Stomach smooth muscle (tissue), 2 donors: ENCODE results near the gene FRS3.
A peak's percentile ranks its signal among the peaks of the same experiment; 100 is the strongest.

ENCODE experiments used
- H3K27ac ChIP-seq: one replicate; pipeline ENCODE4 v1.7.0; 2013; ENCODE audit warnings: mild to moderate bottlenecking, low read length, inconsistent platforms
- H3K27me3 ChIP-seq, 2 donors: one replicate each; pipeline ENCODE4 v1.7.0; 2013; ENCODE audit warnings: low read length in 2 of 2; ENCODE audit not compliant: insufficient read depth in 2 of 2, control insufficient read depth in 1 of 2
- H3K36me3 ChIP-seq, 2 donors: one replicate each; pipeline ENCODE4 v1.7.0; 2013; ENCODE audit warnings: low read length in 2 of 2; ENCODE audit not compliant: control insufficient read depth in 2 of 2, insufficient read depth in 2 of 2
- H3K4me1 ChIP-seq: one replicate; pipeline ENCODE4 v1.7.0; 2013; ENCODE audit warnings: low read length; ENCODE audit not compliant: control insufficient read depth, insufficient read depth
- H3K4me3 ChIP-seq, 2 donors: one replicate each; pipeline ENCODE4 v1.7.0; 2013; ENCODE audit warnings: low read length in 2 of 2
- H3K9ac ChIP-seq, 2 donors: one replicate each; pipeline ENCODE4 v1.7.0; 2013; ENCODE audit warnings: low read length in 2 of 2, mild to moderate bottlenecking in 1 of 2
- H3K9me3 ChIP-seq, 2 donors: one replicate each; pipeline ENCODE4 v1.7.0; 2013; ENCODE audit warnings: low read length in 2 of 2; ENCODE audit not compliant: control insufficient read depth in 2 of 2
- donor health status: healthy.
- donor health status: Pancreatic carcinoma.

Gene FRS3, protein sequence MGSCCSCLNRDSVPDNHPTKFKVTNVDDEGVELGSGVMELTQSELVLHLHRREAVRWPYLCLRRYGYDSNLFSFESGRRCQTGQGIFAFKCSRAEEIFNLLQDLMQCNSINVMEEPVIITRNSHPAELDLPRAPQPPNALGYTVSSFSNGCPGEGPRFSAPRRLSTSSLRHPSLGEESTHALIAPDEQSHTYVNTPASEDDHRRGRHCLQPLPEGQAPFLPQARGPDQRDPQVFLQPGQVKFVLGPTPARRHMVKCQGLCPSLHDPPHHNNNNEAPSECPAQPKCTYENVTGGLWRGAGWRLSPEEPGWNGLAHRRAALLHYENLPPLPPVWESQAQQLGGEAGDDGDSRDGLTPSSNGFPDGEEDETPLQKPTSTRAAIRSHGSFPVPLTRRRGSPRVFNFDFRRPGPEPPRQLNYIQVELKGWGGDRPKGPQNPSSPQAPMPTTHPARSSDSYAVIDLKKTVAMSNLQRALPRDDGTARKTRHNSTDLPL

DNA sequence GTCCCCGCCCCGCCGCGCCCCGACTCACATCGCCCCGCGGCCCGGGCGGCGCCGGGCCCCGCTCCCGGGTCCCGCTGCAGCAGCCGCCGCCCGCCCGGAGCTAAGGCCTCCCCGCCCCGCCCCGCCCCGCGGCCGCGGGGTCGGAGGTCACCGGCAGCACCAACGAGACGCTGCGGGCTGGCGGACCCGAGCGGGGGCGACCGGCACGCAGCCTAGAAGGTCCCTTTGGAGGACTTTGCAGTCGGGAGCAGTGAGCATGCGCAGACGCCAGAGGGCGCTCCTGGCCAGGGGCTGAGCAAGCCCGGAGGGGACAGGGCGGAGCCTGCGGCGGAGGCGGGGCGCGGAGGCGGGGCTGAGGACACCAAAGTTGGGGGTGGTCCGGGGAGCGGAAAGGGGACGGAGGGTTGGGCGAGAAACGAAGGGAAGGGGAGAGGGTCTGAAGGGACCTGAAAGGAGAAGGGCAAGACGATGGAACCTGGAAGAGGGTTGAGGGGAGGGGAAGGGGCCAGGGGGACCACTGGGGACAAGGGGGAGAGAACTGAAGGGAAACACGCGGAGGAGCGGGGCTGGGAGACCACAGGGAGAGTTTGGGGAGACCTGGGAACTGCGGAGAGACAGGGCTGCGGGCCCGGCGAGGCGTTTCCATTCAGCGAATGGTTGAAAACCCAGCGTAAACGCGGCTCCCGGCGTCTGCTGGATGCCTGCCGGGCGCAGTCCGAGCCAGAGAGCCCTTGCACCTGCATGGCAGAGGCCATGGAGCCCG, at the start of gene FRS3:
TSS of gene FRS3 (minus strand) at position 113 of the 763 bp plus-strand sequence. CDS start 2,913 bp downstream, outside the sequence.
- peaks cover 20% of the 10 kb centered on the region for H3K4me1 ChIP-seq
- peaks cover 8 to 18% of the 10 kb centered on the region in 2 donors for H3K36me3 ChIP-seq
- H3K27me3 ChIP-seq = no peaks in the 10 kb centered on the region
- H3K27ac ChIP-seq = peak within 1 kb of the TSS; percentile 37
- H3K9ac ChIP-seq = peak within 1 kb of the TSS; percentile 64 to 76
- H3K9me3 ChIP-seq = no peaks in the 10 kb centered on the region
- H3K4me3 ChIP-seq = peak within 1 kb of the TSS; percentile 79 to 86

DNA sequence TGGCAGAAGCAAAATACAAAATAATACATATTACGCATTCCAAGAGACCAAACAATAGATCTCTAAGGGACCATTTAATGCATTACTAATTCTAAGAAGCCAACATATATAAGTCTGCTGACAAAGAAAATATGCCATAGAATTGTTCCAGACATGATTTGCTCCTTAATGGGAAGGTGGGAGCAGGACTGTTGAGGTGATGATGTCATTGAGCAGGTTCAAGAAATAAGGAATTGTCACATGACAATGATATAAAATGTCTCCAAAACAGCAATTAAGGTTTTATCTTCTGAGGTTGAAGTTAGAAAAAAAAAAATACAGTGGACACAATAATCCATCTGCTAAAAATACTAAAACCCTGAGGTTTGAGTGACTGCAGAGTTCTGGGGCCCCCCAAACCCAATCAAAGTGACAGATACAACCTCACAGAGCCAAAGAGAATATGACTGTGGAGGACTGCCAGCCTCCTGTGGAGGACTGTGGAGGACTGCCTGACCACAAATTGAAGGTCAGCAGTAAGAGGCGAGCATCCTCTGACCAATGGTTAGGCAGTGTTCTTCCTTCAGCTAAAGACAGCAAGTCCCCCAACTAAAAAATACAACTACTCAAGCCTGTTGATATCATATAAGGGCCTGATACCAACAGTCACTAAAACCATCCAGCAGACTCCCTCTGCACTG, 46.8 kb upstream of the FRS3 start:
- Histone ChIP-seq H3K36me3 (no peaks in the 10 kb centered on the region), H3K4me1 (no peaks in the 10 kb centered on the region), H3K4me3 (no peak overlapping the region), H3K27ac (no peak overlapping the region), H3K9me3 (no peaks in the 10 kb centered on the region), H3K9ac (no peak overlapping the region), H3K27me3 (no peaks in the 10 kb centered on the region)

DNA sequence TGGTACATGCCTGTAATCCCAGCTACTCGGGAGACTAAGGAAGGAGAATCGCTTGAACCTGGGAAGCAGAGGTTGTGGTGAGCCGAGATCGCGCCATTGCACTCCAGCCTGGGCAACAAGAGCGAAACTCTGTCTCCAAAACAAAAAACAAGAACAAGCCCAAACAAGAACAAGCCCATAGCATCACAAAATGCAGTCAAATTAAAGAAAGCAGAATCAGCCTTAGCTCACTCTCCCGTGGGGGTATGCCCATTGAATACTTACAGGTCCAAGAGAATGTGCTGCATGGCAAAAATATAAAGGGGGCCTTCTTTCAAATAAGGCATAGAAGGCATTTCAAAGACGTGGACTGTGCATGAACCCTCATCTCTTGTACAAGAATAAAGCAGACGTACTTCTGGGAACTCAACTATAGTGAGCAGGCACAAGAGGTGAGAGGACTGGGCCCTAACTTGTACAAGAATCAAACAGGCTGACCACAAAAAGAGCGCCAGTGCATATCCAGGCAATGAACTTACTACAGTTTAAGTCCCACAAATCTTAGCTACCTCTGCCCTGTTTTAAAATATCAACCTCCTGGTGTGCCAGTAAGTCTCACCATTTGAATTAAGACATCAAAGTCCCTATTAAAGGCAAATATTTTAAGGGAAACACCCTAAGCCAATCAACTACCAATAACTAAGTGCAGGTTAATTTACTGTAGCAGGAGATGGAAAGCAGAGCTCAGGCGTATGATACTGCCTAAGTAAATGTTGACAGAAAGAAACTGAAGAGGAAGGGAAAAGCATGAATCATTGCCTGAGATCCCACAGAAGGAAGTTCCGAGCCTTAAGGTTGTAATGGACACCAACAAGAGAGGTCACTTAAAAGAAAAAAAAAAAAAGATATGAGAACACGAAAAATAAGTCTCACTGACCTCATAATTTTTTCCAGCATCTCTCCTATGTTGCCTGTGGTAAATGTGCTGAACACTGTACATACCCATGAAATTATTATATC, 45.2 kb upstream of the FRS3 start:
- H3K9ac ChIP-seq = no peak overlapping the region
- no peaks in the 10 kb centered on the region for H3K36me3 ChIP-seq
- no peak overlapping the region for H3K27ac ChIP-seq
- no peak overlapping the region for H3K4me3 ChIP-seq
- H3K27me3 ChIP-seq = no peaks in the 10 kb centered on the region
- no peaks in the 10 kb centered on the region for H3K4me1 ChIP-seq
- no peaks in the 10 kb centered on the region for H3K9me3 ChIP-seq

DNA sequence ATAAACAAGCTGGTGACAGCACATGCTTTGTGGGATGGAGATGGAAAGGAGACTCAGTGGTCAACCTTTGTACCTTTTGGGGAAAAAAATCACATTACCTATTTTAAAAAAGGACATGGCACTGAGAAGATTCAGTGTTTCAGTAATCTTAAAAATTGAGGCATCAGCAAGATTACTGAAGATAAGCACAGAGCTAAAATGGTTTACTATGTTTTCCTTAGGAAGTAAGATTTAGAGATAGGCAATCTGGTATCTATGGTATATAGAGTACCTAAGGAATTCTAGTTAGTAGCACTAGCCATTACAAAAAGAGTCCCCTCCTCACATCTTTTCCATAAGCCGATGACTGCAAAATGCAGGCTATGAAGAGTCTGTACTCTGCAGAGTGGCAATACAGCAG, 43.5 kb upstream of the FRS3 start:
- H3K4me1 ChIP-seq = no peaks in the 10 kb centered on the region
- H3K27ac ChIP-seq = no peak overlapping the region
- H3K9ac ChIP-seq = no peak overlapping the region
- H3K27me3 ChIP-seq = no peaks in the 10 kb centered on the region
- H3K4me3 ChIP-seq = no peak overlapping the region
- H3K9me3 ChIP-seq = no peaks in the 10 kb centered on the region
- no peaks in the 10 kb centered on the region for H3K36me3 ChIP-seq

DNA sequence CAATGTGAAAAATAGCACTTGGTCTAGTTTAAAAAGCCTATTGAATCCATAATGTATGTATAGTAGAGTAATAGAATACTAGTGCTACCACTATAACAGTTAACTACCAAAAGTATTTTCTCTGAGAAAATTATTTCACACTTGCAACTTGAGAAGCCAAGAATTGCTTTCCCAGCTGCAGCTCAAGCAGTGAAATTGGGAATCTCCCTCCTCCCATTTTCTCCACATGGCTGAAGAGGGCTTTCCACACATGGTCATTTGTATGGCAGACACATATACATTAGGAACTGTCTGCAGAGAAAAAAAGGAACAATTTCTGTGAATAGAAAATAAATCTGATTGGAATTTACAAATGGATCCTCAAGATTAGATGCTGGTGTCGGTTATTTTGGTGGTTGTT, 42.3 kb upstream of the FRS3 start:
- Histone ChIP-seq H3K36me3 (no peaks in the 10 kb centered on the region), H3K4me3 (no peak overlapping the region), H3K4me1 (no peaks in the 10 kb centered on the region), H3K27me3 (no peaks in the 10 kb centered on the region), H3K9me3 (no peaks in the 10 kb centered on the region), H3K9ac (no peak overlapping the region), H3K27ac (no peak overlapping the region)

DNA sequence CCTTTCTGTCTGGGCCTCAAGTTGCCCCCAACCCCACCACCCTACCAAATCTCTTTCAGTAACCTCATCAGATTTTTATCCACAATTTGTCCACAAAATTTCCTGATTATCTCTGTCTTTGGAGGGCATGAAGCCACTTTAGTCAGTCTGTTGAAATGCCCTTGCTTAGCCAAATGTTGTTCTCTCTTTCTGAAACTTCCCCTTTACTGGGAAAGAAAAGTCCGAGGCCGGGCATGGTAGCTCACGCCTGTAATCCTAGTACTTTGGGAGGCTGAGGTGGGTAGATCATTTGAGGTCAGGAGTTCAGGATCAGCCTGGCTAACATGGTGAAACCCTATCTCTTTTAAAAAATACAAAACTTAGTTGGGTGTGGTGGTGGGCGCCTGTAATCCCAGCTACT, 41.6 kb upstream of the FRS3 start:
- Histone ChIP-seq H3K9me3 (no peaks in the 10 kb centered on the region), H3K4me1 (no peaks in the 10 kb centered on the region), H3K27ac (no peak overlapping the region)

DNA sequence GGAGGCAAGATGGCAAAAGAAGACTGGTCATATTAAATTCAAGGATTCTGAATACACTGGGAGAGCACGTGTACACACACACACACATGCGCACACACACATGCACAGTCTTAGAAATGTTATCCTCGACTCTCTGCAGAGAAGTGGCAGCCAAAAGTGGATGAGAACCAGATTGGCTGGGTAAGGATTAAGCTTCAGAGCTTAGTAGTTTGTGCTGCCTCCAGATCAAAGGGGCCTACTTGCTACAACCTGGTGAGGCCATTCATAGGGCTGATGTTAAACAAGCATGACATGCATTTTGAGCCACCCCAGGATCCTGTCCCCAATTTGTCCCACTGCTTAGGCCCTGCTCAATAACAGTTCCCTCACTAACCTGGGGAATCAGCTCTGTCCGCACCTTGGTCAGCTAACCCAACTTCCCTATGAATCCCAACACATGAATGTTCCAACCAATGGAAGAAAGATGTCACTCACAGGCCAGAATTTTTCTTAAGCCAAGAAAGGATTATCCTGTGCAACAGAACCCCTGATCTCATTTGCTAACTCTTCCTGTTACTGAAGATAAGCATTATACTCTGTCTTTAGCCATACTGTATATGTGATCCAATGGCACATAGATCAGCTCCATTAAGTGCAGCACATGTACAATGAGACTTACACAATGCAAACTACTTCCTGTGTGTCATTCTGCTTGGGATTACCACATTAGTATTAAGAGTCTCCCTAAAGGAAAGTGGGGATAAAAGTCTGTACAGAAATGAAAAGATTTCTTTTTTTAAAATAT, 38.8 kb upstream of the FRS3 start:
- no peaks in the 10 kb centered on the region for H3K4me1 ChIP-seq
- H3K4me3 ChIP-seq = no peak overlapping the region
- H3K27me3 ChIP-seq = no peaks in the 10 kb centered on the region
- H3K27ac ChIP-seq = no peak overlapping the region
- no peak overlapping the region for H3K9ac ChIP-seq
- no peaks in the 10 kb centered on the region for H3K36me3 ChIP-seq
- no peaks in the 10 kb centered on the region for H3K9me3 ChIP-seq

More for the DNA sequence above, 41.6 kb upstream of the FRS3 start:
- H3K9ac ChIP-seq = no peak overlapping the region
- no peaks in the 10 kb centered on the region for H3K27me3 ChIP-seq
- no peak overlapping the region for H3K4me3 ChIP-seq
- no peaks in the 10 kb centered on the region for H3K36me3 ChIP-seq

DNA sequence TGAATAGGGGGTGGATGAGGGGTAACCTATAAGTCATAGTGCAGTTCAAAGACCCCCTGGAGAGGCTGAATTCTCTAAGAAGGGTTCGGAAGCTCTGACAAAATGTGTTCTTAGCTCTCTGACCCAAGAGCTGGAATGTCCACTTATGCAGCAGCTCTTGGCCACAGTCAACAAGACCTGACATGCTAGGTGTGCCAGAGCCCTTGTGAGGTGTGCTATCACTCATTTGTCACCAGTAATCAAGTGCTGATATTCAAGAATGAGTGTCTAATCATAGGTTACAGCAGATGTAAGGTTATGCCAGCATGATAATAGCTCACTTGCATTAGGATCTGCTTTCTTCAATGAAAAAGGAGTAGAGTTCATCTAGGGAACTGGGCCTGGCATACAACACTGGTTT, 35.9 kb upstream of the FRS3 start:
- Histone ChIP-seq H3K4me1 (no peaks in the 10 kb centered on the region), H3K9ac (no peak overlapping the region), H3K36me3 (no peaks in the 10 kb centered on the region), H3K27ac (no peak overlapping the region), H3K27me3 (no peaks in the 10 kb centered on the region), H3K9me3 (no peaks in the 10 kb centered on the region), H3K4me3 (no peak overlapping the region)

DNA sequence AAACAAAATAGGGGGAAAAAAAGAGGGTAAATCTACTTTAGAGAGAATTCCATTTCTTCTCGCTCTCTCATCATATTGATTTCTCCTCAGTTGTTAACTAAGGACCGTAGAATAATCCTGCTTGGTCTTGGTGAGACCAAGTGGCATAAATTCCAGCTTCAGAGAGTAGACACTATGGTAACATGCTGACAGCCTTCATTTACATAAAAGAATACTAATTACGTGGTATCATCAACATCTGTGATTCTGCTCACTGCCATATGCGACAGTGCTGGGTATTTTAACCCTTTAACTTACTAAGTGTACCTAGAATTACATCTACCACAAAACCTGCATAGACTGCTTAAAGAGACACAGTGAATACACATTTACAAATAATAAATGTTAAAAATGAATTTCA, 34.9 kb upstream of the FRS3 start:
- H3K27ac ChIP-seq = no peak overlapping the region
- no peaks in the 10 kb centered on the region for H3K9me3 ChIP-seq
- no peak overlapping the region for H3K4me3 ChIP-seq
- H3K9ac ChIP-seq = no peak overlapping the region
- no peaks in the 10 kb centered on the region for H3K36me3 ChIP-seq
- no peaks in the 10 kb centered on the region for H3K4me1 ChIP-seq
- H3K27me3 ChIP-seq = no peaks in the 10 kb centered on the region
